SK-N-SH treated with all-trans-retinoic acid at 6 μM for 48 hours (cell line): ENCODE data around the gene MAPK6.
"Not testable (repeated sequence)": the region's sequence is repeated elsewhere in the genome, so short reads cannot be mapped to it uniquely, and the experiment has no call there.

Experiments used
- ATAC-seq: fragments of 200-7000 bp; cut with Tn5 transposase; 3 replicates; pipeline ENCODE4 v1.9.1; 2020; ENCODE audit warnings: mild to moderate bottlenecking, moderate library complexity
- ARNTL ChIP-seq: fragments of 450-650 bp; formaldehyde crosslinking; IDR thresholded peaks from 2 replicates; pipeline ENCODE4 v1.5.0; 2020; ENCODE audit warnings: low read depth, mild to moderate bottlenecking, moderate library complexity, borderline replicate concordance
- BACH2 ChIP-seq: fragments of 250-450 bp; sonication (Bioruptor Pico); IDR thresholded peaks from 2 replicates; pipeline ENCODE4 v1.9.0; 2021; ENCODE audit warnings: mild to moderate bottlenecking, borderline replicate concordance
- CSDC2 ChIP-seq: fragments of 250-450 bp; sonication (Bioruptor Pico); IDR thresholded peaks from 2 replicates; pipeline ENCODE4 v1.5.0; 2020; ENCODE audit warnings: mild to moderate bottlenecking, moderate library complexity
- GLIS3 ChIP-seq: fragments of 250-450 bp; sonication (Bioruptor Pico); IDR thresholded peaks from 2 replicates; pipeline ENCODE4 v1.5.0; 2020; ENCODE audit warnings: mild to moderate bottlenecking, moderate library complexity
- RARB ChIP-seq: fragments of 250-450 bp; sonication (Bioruptor Pico); IDR thresholded peaks from 2 replicates; pipeline ENCODE4 v1.8.0; 2021; ENCODE audit warnings: mild to moderate bottlenecking, moderate library complexity
- TOX ChIP-seq: fragments of 250-450 bp; sonication (Bioruptor Pico); IDR thresholded peaks from 2 replicates; pipeline ENCODE4 v1.8.0; 2021; ENCODE audit warnings: mild to moderate bottlenecking, moderate library complexity, borderline replicate concordance
- ZC3H10 ChIP-seq: fragments of 250-450 bp; sonication (Bioruptor Pico); IDR thresholded peaks from 2 replicates; pipeline ENCODE4 v1.5.1; 2021; ENCODE audit warnings: mild to moderate bottlenecking, moderate library complexity
- ZFP30 ChIP-seq: fragments of 450-650 bp; formaldehyde crosslinking; IDR thresholded peaks from 2 replicates; pipeline ENCODE4 v1.5.0; 2022; ENCODE audit warnings: mild to moderate bottlenecking, moderate library complexity
- ZNF565 ChIP-seq: fragments of 450-650 bp; formaldehyde crosslinking; conservative IDR thresholded peaks from 2 replicates; pipeline ENCODE4 v1.5.0; 2020; ENCODE audit warnings: low read depth, mild to moderate bottlenecking, moderate library complexity
- ZNF8 ChIP-seq: fragments of 450-650 bp; formaldehyde crosslinking; IDR thresholded peaks from 2 replicates; pipeline ENCODE4 v1.5.0; 2020; ENCODE audit warnings: mild to moderate bottlenecking, moderate library complexity
- TF ChIP-seq, protein P1 (sequence below): fragments of 250-450 bp; sonication (Bioruptor Pico); IDR thresholded peaks from 2 replicates; pipeline ENCODE4 v1.5.1; 2020; ENCODE audit warnings: low read depth, mild to moderate bottlenecking, moderate library complexity
- TF ChIP-seq, protein P2 (sequence below): fragments of 250-450 bp; sonication (Bioruptor Pico); IDR thresholded peaks from 2 replicates; pipeline ENCODE4 v1.8.0; 2020; ENCODE audit warnings: mild to moderate bottlenecking, moderate library complexity, borderline replicate concordance
- TF ChIP-seq, protein P3 (sequence below): fragments of 250-450 bp; sonication (Bioruptor Pico); IDR thresholded peaks from 2 replicates; pipeline ENCODE4 v1.5.1; 2021; ENCODE audit warnings: mild to moderate bottlenecking, moderate library complexity
- TF ChIP-seq, protein P4 (sequence below): fragments of 250-450 bp; sonication (Bioruptor Pico); IDR thresholded peaks from 2 replicates; pipeline ENCODE4 v1.8.0; 2021; ENCODE audit warnings: low read depth, mild to moderate bottlenecking, moderate library complexity, borderline replicate concordance

Gene MAPK6

DNA sequence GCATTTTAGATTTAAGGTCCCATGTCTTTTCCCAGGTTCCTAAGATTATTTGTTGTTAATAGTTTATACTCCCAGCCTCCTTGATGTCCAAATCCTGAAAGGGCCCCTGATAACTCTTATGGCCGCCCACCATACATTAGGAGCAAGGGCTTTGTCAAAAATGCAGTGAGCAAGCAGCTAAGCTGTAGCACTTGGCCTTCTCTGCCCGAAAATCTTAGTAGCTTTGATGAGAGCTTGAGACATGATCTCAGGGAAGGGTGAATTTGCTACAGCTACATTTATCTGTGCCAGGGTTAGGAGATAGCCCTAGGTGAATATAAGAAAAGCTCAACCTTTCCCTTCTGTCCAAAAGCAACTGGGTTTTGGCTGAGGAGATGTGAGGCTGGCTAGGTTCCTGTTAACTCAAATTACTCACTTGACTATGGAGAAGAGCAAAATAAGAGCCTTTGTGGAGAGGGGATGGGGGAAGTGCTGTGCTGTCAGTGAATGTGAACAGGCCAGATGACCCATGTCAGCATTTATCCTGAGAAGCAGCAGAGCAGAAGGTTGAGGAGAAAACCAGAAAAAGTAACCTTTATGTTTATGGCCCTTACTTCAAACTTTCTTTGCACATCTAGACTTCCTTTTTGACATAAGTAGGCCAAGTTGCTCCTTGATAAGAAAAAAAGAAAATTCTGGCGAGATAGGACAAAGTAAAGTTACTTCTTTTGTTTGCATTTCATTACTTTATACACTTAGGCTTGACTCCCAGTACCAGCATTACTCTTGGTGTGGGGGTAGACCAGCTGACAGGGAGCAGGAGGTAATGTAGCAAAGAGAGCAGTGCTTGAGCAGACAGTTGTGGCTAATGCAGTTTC, 21.1 kb downstream of the MAPK6 start (continued):
- TF ChIP-seq GLIS3 (CRISPR knock-in tag) (no peak), ZFP30 (CRISPR knock-in tag) (no peak)
- TF ChIP-seq, protein P1, sequence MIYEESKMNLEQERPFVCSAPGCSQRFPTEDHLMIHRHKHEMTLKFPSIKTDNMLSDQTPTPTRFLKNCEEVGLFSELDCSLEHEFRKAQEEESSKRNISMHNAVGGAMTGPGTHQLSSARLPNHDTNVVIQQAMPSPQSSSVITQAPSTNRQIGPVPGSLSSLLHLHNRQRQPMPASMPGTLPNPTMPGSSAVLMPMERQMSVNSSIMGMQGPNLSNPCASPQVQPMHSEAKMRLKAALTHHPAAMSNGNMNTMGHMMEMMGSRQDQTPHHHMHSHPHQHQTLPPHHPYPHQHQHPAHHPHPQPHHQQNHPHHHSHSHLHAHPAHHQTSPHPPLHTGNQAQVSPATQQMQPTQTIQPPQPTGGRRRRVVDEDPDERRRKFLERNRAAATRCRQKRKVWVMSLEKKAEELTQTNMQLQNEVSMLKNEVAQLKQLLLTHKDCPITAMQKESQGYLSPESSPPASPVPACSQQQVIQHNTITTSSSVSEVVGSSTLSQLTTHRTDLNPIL (CRISPR knock-in tag), result no peak

DNA sequence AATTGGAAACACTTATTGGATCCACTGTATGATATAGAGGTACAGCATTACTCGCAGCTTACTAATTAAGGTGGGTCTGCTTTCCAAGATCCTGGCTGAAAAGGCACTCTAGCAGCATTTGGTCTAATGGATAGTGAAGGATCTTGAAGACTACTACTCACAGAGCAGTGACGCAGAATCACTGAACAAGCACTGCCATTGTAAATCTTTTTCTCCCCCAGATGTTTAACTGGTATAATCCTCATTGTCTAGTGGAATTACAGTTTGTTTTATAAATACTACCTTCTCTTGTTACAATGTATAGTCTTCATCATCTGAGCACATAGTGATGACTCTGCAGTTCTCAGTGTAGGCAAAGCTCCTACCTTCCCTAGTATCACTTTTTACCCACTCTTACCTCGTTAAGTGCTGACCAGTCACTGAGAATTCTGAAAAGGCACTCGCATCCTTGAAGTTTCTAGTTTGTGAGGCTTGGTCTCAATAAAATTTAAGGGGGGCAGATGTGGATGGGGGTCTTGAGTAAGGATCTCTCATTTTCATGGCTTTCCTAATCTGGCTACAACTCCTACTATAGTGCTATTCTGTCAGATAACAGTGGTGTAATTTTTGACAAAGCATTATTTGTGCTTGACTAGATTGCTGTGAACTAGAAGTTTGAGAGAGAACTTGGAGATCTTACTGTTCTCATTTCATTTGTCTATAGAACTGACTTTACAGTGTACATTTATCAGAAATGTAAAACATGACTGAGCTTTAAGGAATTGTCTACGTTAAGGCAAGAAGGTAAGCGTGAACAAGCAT, 23.2 kb downstream of the MAPK6 start:
- no peak for ATAC-seq

DNA sequence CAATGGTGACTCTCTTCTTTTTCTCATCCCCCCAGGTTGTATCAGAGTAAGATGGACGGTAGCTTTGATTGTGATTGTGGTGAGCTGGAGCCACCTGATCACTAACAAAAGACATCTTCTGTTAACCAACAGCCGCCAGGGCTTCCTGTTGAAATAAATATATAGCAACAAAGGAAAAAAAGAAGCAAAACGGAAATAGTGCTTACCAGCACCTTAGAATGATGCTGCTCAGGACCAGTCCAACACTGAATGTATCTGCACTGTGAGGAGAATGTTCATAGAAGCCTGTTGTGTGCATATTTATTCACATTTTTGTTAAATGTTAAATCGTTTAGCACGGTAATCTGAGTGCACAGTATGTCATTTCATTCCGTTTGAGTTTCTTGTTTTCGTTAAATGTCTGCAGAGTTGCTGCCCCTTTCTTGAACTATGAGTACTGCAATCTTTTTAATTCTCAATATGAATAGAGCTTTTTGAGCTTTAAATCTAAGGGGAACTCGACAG, 26.8 kb downstream of the MAPK6 start:
- ATAC-seq, result not testable (repeated sequence)

More for the DNA sequence above, 23.2 kb downstream of the MAPK6 start:
- TF ChIP-seq RARB (no peak), TOX (no peak), ZFP30 (CRISPR knock-in tag) (no peak), ZC3H10 (CRISPR knock-in tag) (no peak), ZNF565 (CRISPR knock-in tag) (no peak)

DNA sequence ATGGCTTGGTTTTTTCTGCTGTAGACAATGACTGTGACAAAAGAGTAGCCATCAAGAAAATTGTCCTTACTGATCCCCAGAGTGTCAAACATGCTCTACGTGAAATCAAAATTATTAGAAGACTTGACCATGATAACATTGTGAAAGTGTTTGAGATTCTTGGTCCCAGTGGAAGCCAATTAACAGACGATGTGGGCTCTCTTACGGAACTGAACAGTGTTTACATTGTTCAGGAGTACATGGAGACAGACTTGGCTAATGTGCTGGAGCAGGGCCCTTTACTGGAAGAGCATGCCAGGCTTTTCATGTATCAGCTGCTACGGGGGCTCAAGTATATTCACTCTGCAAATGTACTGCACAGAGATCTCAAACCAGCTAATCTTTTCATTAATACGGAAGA, 27.5 kb downstream of the MAPK6 start:
- not testable (repeated sequence) for ATAC-seq

DNA sequence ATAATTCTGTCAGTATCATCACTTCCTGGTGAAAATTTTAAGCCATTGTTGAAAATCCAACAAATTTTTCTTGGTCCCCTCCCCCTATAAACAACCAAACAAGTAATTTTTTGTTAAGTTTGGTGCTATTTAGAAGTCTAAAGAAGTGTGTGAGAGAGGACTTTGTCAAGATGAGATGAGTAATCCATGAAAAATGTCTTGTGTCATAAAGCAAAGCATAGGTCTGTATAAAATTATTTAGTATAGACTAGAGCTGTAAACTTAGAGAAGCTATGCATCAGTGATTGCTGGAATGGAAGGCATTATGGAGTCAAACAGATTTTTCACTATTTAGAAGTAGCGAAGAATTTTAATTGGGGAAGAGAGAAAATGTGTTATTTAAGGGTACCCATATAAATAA, 31.4 kb downstream of the MAPK6 start:
- peak; percentile 74 for ATAC-seq
- TF ChIP-seq, protein P2, sequence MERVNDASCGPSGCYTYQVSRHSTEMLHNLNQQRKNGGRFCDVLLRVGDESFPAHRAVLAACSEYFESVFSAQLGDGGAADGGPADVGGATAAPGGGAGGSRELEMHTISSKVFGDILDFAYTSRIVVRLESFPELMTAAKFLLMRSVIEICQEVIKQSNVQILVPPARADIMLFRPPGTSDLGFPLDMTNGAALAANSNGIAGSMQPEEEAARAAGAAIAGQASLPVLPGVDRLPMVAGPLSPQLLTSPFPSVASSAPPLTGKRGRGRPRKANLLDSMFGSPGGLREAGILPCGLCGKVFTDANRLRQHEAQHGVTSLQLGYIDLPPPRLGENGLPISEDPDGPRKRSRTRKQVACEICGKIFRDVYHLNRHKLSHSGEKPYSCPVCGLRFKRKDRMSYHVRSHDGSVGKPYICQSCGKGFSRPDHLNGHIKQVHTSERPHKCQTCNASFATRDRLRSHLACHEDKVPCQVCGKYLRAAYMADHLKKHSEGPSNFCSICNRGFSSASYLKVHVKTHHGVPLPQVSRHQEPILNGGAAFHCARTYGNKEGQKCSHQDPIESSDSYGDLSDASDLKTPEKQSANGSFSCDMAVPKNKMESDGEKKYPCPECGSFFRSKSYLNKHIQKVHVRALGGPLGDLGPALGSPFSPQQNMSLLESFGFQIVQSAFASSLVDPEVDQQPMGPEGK (CRISPR knock-in tag), result no peak

DNA sequence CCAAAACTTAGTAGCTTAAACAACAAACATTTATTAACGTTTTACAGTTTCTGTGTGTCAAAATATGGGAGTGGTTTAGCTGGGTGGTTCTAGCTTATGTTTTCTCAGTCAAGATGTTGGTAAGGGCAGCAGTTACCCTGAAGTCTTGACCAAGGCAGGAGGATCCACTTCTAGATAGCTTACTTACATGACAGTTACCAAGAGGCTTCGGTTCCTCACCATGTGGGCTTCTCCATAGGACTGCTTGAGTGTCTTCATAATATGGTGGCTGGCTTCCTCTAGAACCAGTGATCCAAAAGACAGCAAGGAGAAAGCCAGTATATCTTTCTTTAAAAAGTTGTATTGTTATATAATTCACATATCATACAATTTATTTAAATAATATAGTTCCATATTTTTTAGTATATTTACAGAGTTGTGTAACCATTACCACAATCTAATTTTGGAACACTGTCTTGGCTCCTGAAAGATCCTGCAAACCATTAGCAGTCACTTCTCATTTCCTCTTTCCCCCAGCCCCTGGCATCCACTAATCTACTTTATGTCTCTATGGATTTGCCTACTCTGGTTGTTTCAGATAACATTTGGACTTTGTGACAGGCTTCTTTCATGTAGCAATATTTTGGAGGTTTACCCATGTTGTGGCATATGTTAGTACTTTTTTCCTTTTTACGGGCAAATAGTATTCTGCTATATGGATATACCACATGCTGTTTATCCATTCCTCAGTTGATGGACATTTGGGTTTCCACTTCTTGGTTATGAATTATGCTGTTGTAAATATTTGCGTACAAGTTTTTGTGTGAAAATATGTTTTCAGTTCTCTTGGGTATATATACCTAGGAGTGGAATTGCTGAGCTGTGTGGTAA, 33.3 kb downstream of the MAPK6 start:
- TF ChIP-seq, protein P3, sequence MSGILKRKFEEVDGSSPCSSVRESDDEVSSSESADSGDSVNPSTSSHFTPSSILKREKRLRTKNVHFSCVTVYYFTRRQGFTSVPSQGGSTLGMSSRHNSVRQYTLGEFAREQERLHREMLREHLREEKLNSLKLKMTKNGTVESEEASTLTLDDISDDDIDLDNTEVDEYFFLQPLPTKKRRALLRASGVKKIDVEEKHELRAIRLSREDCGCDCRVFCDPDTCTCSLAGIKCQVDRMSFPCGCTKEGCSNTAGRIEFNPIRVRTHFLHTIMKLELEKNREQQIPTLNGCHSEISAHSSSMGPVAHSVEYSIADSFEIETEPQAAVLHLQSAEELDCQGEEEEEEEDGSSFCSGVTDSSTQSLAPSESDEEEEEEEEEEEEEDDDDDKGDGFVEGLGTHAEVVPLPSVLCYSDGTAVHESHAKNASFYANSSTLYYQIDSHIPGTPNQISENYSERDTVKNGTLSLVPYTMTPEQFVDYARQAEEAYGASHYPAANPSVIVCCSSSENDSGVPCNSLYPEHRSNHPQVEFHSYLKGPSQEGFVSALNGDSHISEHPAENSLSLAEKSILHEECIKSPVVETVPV (CRISPR knock-in tag), result no peak
- TF ChIP-seq ZNF8 (CRISPR knock-in tag), result peak; percentile 99
- ATAC-seq, result no peak

DNA sequence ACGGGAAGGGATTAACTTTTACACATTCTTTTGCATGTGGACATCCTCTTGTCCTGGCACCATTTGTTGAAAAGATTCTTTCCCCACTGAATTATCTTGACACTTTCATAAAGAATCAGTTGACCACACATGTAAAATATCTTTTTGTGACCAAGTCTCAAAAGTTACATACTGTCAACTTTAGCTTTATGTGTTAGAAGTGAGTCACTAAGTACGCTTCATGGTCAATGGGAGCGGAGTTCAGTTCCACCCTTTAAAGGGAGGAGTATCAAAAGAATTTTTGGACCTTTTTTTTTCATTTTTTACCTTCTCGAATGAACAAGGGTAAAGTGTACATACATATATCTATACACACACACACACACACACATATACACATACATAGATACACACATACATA, 35.4 kb downstream of the MAPK6 start:
- TF ChIP-seq, protein P1 (CRISPR knock-in tag), result no peak
- TF ChIP-seq BACH2 (CRISPR knock-in tag) (no peak), ZNF8 (CRISPR knock-in tag) (no peak), CSDC2 (CRISPR knock-in tag) (no peak), ARNTL (CRISPR knock-in tag) (no peak)
- TF ChIP-seq, protein P4, sequence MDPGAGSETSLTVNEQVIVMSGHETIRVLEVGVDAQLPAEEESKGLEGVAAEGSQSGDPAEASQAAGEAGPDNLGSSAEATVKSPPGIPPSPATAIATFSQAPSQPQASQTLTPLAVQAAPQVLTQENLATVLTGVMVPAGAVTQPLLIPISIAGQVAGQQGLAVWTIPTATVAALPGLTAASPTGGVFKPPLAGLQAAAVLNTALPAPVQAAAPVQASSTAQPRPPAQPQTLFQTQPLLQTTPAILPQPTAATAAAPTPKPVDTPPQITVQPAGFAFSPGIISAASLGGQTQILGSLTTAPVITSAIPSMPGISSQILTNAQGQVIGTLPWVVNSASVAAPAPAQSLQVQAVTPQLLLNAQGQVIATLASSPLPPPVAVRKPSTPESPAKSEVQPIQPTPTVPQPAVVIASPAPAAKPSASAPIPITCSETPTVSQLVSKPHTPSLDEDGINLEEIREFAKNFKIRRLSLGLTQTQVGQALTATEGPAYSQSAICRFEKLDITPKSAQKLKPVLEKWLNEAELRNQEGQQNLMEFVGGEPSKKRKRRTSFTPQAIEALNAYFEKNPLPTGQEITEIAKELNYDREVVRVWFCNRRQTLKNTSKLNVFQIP, result no peak
- TF ChIP-seq, all 23 proteins: peak for 0
- no peak for ATAC-seq

DNA sequence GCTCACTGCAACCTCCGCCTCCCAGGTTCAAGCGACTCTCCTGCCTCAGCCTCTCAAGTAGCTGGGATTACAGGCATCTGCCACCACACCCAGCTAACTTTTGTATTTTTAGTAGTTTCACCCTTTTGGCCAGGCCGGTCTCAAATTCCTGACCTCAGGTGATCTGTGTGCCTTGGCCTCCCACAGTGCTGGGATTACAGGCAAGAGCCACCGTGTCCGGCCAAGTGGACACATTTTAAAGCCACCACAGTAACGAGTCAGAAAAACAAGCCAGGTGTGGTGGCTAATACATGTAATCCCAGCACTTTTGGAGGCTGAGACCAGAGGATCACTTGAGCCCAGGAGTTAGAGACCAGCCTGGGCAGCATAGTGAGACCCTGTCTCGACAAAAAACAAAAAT, 35.8 kb downstream of the MAPK6 start:
- ATAC-seq, result not testable (repeated sequence)
